Measurements from ENCODE around the gene MKRN3.

MKRN3 gene

GRCh38 chr15:23565395-23566070 lies at the start of gene MKRN3:
Gene MKRN3, plus strand, starts transcription at chr15:23565674. Its CDS starts 109 bp downstream, at chr15:23565783.
- peak; percentile 22 for DNase-seq (ENCODE audit: low read depth)

DNA sequence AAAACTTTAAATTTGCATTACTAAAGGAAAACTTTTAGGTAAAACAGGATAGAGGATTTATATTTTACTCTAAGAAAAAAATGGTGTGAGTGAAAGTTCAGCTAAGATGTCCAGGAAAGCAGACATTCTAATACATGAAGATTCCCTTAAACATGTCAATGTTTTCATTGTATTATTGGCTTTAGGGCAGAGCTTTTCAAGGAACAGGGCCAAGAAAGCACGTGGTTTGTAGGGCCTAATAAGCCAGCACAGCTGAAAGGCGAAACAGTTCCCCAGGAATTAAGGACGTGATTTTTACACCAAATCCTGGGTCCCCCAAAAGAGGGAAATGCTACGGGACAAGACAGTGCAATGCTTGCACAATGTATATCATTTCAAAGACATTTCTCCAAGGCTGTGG lies 48.6 kb upstream of the MKRN3 start:
- DNase-seq (ENCODE audit: low read depth) = no peak

- DNase-seq (ENCODE audit: low read depth) = no peak
These were observed 47.4 kb upstream of the MKRN3 start for GRCh38 chr15:23518104-23518503.

- DNase-seq (ENCODE audit: low read depth) = no peak
These were observed 40.7 kb upstream of the MKRN3 start for GRCh38 chr15:23524816-23525215.

- DNase-seq (ENCODE audit: low read depth) = no peak
These were observed 35.6 kb upstream of the MKRN3 start for GRCh38 chr15:23529891-23530290.

GRCh38 chr15:23532024-23532423 lies 33.5 kb upstream of the MKRN3 start:
- no peak for DNase-seq (ENCODE audit: low read depth)

GRCh38 chr15:23536659-23537058 lies 28.8 kb upstream of the MKRN3 start:
- DNase-seq (ENCODE audit: low read depth) = no peak

GRCh38 chr15:23538648-23539047 lies 26.8 kb upstream of the MKRN3 start:
- DNase-seq (ENCODE audit: low read depth) = no peak

DNA sequence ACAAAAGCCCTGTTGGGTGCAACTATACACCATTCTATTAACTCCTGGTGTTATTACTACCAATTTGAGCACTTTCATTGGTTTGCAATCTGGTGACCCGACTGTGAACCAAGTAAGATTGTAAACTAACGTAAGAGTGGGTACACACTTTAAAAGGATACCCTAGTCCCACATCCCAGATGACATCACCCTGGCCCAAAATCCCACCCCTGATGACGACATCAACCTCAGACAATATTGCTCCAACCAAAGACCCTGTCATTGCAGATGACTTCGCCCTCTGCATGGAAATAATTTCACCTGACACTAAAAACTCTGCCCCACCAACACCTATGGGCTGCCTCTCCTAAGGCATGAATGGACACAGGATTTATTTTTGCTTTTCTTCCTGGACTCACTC lies 25.6 kb upstream of the MKRN3 start:
- no peak for DNase-seq (ENCODE audit: low read depth)

DNA sequence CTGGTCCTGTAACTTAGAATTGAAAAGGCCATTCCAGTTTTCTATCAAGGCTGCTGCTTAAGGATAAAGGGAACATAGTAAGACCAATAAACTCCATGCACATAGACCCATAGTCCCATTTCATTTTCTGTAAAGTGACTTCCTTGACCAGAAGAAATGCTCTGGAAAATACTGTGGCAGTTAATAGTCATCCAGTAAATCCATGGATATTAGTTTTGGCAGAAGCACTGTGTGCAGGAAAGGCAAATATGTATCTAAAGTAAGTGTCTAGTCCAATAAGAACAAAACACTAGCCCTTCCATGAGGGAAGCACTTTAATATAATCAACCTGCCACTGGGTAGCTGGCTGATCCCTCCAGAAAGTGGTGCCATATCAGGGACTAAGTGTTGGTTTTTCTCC lies 19.3 kb upstream of the MKRN3 start:
- DNase-seq (ENCODE audit: low read depth) = no peak

- no peak for DNase-seq (ENCODE audit: low read depth)
These were observed 17.4 kb upstream of the MKRN3 start for GRCh38 chr15:23548071-23548470.

DNA sequence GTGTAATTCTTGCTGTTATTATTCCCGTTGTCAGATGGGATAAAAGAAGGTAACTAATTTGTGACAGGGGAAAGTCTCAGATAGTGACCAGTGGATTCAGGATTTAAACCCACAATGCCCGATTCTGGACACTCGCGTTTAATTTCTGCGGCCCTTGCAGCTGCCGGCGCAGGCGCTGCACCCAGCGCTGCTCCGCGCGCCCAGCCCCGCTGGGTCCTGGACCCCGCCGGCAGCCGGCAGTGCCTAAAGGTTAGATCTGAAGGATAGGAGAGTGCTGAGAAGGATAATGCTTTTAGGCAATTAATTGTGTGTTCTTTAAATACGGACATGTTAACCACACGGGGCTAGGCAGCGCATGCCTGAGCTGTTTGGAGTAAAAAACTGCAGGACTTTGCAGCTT lies 3.6 kb upstream of the MKRN3 start:
- DNase-seq (ENCODE audit: low read depth) = no peak

DNA sequence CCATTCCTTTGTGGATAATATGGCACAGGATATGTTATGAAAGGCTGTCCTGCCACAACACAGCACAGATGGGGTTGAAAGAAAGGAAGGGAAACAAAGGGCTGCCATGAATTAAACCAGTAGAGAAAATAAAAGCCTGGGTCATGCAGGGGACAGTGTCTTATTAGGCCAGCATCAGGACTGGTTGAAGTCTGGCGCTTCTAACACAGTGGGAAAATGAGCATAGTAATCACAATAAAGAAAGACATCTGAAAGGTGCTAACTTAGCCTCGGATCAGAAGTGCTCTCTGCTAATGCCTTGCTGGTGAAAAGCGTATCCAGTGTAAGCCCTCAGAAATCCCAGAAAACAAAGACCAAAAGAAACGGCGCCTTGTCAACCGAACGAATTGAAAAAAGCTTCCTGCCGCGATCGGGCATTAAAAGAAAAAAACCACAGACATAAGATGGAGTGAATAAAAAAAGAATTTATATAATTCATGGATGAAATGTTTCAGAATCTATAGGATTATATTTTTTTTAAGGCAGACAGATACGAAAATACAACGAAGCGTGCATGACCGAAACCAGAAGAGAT lies 566 bp upstream of the MKRN3 start:
- DNase-seq (ENCODE audit: low read depth) = no peak

DNA sequence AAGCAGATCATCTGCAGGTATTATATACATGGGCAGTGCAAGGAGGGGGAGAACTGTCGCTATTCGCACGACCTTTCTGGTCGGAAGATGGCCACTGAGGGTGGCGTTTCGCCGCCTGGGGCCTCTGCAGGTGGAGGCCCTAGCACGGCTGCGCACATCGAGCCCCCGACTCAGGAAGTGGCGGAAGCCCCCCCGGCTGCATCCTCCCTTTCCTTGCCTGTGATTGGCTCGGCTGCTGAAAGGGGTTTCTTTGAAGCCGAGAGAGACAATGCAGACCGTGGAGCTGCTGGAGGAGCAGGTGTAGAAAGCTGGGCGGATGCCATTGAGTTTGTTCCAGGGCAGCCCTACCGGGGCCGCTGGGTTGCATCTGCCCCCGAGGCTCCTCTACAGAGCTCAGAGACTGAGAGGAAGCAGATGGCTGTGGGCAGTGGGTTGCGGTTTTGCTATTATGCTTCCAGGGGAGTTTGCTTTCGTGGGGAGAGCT lies 639 bp downstream of the MKRN3 start:
- DNase-seq (ENCODE audit: low read depth) = no peak

DNA sequence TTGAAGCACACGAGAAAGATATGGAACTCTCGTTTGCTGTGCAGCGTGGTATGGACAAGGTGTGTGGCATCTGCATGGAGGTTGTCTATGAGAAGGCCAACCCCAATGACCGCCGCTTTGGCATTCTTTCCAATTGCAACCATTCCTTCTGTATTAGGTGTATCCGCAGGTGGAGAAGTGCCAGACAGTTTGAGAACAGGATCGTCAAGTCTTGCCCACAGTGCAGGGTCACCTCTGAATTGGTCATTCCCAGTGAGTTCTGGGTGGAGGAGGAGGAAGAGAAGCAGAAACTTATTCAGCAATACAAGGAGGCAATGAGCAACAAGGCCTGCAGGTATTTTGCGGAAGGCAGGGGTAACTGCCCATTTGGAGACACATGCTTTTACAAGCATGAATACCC lies 1.2 kb downstream of the MKRN3 start:
- no peak for DNase-seq (ENCODE audit: low read depth)

- no peak for DNase-seq (ENCODE audit: low read depth)
These were observed 2.4 kb downstream of the MKRN3 start for GRCh38 chr15:23567921-23568320.

DNA sequence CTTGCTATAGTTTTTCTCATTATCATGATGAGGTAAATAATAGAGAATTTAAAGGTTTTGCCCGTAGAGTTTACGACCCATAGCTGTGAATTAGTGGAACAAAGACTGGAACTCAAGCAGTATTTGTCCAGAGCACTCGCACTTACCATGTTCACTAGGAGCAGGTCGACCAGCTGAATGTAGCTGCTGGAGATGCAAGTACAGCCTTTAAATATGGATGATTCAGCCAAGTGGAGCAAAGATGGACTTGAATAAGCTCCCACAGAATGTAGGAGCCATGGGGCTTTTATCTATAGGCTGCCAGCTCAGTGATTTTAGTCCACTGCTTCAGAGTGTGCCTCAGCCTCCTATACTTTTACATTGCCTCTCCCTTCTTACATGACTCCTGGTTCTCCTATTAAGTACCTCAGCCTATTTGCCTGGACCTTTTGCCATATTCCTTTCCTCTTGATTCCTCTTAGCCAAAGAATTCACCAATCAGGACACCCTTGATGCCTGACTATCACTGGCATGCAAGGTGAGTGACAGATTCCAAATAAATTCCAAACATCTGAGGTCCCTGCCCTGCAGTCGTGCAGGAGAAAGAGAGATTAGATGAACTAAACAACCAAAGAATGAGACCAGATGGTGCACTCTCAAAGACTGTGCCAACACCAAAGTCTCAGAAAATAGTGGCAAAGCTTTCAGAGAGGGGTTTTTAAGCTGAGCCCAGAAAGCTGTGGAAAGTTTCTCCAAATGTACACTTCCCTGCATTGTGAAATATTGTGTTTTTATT lies 3.9 kb downstream of the MKRN3 start:
- no peak for DNase-seq (ENCODE audit: low read depth)

DNA sequence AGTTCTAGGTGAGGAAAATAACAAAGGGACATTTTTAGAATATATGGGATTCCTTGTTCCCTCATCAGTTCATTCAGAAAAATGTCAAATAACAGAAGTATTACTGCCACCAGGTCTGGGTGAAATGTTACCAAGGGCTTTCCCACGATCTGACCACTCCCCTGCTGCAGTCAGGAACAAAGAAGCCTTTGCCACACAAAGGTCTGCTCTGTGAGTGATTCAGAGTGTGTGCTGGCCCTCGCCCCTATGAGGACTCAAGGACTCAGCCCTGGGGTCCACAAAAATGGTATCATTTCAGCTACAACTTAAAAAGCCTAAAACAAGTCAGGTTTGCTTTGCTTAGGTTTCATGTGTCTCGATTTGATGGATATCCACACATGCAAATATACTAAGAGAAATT lies 5.0 kb downstream of the MKRN3 start:
- DNase-seq (ENCODE audit: low read depth) = no peak

DNA sequence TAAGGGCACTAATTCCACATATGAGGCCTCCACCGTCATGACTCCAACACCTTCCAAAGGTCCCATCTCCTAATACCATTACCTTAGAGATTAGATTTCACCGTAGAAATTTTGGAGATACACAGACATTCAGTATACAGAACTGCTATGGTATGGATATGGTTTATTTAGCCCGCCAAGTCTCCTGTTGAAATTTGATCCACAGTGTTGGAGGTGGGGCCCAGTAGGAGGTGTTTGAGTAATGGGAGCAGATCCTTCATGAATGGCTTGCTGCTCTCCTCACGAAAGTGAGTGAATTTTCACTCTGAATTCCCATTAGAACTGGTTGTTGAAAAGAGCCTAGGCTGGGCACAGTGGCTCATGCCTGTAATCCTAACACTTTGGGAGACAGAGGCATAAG lies 7.4 kb downstream of the MKRN3 start:
- DNase-seq (ENCODE audit: low read depth) = no peak

DNA sequence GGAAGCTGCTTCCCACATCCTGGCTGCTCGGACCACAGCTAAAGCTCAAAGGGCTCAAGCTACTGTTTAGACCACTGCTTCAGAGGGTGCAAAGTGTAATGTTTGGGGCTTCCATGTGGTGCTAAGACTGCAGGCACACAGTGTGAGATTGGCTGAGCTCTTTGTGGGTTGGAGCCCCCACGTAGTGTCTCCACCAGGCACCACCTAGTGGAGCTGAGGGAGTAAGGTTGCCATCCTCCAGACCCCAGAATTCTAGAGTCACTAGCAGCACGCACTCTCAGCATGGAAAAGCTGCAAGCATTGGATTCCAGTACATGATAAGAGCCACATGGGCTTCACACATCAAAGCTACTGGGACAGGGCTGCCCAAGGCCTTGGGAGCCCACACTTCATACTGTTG lies 9.3 kb downstream of the MKRN3 start:
- no peak for DNase-seq (ENCODE audit: low read depth)

DNA sequence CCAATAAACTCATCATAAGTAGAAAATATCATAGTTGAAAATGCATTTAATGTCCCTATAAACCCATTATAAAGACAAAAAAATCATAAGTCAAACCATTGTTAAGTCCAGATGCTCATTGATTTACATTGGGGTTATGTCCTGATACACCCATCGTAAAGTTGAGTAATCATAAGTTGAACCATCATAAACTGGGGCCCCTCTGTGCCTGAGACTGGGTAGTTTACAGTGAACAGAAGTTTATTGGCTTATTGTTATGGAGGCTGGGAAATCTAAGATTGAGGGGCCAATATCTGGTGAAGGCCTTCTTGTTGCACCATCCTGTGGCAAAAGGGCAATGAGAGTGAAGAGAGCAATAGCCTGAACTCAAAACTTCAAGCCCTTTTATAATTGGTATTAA lies 10.6 kb downstream of the MKRN3 start:
- DNase-seq (ENCODE audit: low read depth) = no peak

DNA sequence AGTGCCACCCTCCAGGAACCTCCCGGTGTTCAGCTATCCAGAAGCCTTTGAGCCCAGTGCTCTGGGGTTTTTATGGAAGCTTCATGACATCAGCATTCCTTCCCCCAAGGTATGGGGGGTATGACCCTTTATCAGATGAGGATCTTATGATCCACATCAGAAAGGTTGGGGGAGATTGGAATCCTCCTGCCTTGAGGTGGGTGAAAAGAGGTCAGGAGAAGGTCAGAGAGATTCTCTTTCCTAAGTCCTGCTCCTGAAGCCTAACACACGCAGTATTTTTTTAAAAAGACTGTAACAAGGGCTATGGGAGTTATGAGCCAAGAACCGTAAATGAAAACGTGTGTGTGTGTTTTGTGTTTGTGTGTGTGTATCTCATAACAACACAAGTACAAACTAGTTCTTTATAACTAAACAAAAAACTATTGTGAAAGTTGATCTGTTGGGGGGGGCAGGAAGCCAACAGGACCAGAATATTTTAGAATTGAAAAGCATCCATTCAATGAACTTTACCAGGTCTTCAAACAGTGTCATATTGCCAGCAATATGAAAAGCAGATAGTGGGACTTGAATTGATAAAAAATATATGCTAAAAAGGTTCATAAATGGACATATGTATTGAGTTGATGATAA lies 13.2 kb downstream of the MKRN3 start:
- DNase-seq (ENCODE audit: low read depth) = no peak

DNA sequence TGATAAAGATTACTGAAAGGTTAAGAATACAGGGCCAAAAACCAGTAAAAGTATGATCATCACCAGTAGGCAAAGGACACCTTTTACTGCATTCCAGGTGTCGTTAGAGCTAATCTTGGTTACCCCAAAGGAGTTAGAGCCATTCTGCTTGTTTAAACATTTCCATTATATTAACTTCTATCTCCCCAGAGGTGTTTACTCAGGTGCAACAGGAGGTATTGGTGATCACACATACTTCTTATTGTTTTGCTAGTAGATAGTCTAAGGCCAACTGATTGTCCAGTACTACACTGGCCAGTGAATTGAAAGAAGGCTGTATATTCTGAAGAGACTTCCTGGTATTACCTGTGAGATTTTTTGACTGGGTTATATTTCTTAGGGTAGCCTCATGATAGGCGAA lies 22.8 kb downstream of the MKRN3 start:
- no peak for DNase-seq (ENCODE audit: low read depth)
